Keratinocyte (primary cell): ENCODE results near the gene KIFC1.
"Not testable (repeated sequence)": the region's sequence is repeated elsewhere in the genome, so short reads cannot be mapped to it uniquely, and the experiment has no call there.

ENCODE experiments used
- EZH2 ChIP-seq: IDR thresholded peaks from one replicate; pipeline ENCODE4 v1.6.1; 2012; ENCODE audit warnings: inconsistent platforms, mild to moderate bottlenecking, low read length, moderate library complexity
- TF ChIP-seq, protein P1 (sequence below), 3 experiments: IDR thresholded peaks in 1 of 3; conservative IDR thresholded peaks in 1 of 3; optimal IDR thresholded peaks in 1 of 3; 2 replicates in 2 of 3; 3 replicates in 1 of 3; pipeline versions ENCODE3 to v1.5.1; 2011; ENCODE audit warnings: low read length in 3 of 3, mild to moderate bottlenecking in 3 of 3, moderate library complexity in 2 of 3, control low read depth in 1 of 3, inconsistent platforms in 1 of 3; ENCODE audit not compliant: insufficient read depth in 2 of 3; ENCODE audit errors: extremely low read depth in 1 of 3

DNA sequence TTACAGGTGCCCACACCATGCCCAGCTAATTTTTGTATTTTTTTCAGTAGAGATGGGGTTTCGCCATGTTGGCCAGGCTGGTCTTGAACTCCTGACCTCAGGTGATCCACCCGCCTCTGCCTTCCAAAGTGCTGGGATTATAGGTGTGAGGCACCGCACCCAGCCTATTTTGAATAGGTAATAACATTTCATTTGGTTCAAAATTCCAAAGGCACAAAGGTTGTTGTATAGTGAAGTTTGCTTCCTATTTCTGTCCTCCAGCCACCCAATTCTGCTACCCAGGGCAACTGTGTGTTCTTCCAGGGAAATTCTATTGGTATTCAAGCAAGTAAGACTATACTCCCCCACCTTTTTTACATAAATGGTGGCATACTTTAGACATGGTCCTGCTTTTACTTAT is 7.0 kb downstream of the KIFC1 start:
- TF ChIP-seq EZH2: not testable (repeated sequence)
- TF ChIP-seq, protein P1, sequence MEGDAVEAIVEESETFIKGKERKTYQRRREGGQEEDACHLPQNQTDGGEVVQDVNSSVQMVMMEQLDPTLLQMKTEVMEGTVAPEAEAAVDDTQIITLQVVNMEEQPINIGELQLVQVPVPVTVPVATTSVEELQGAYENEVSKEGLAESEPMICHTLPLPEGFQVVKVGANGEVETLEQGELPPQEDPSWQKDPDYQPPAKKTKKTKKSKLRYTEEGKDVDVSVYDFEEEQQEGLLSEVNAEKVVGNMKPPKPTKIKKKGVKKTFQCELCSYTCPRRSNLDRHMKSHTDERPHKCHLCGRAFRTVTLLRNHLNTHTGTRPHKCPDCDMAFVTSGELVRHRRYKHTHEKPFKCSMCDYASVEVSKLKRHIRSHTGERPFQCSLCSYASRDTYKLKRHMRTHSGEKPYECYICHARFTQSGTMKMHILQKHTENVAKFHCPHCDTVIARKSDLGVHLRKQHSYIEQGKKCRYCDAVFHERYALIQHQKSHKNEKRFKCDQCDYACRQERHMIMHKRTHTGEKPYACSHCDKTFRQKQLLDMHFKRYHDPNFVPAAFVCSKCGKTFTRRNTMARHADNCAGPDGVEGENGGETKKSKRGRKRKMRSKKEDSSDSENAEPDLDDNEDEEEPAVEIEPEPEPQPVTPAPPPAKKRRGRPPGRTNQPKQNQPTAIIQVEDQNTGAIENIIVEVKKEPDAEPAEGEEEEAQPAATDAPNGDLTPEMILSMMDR (optimal IDR thresholded peaks at IDR 0.05 in 1 of 3, IDR thresholded peaks at IDR 0.05 in 1 of 3, conservative IDR thresholded peaks at IDR 0.05 in 1 of 3; ENCODE audit: extremely low read depth in 1 of 3, insufficient read depth in 2 of 3, low read length in 3 of 3): not testable (repeated sequence)
